Transverse colon (tissue), 4 donors: ENCODE measurements around the gene HEBP2. TPM values are rescaled to one million over a fixed set of nuclear protein-coding genes. Genes with fewer than 3 reads are reported as not detected.

Experiments used
- DNase-seq: peaks from one replicate; pipeline ENCODE4 v3.0.0-alpha.2; 2019
- H3K27ac ChIP-seq, 4 donors: fragments of 200-600 bp; sonication (generic); 2 replicates each; pipeline ENCODE4 v1.5.1; 2016 to 2018; ENCODE audit warnings: inconsistent platforms in 4 of 4
- H3K27me3 ChIP-seq: fragments of 200-600 bp; sonication (generic); 2 replicates; pipeline ENCODE4 v1.5.1; 2017; ENCODE audit warnings: inconsistent platforms
- H3K36me3 ChIP-seq, 4 donors: fragments of 200-600 bp; sonication (generic); 2 replicates each; pipeline ENCODE4 v1.5.1; 2017 to 2019; ENCODE audit warnings: inconsistent platforms in 4 of 4
- H3K4me1 ChIP-seq, 4 donors: fragments of 200-600 bp; sonication (generic); 2 replicates each; pipeline ENCODE4 v1.5.1; 2017 to 2020; ENCODE audit warnings: inconsistent platforms in 4 of 4
- H3K4me3 ChIP-seq, 4 donors: fragments of 200-600 bp; sonication (generic); 1 replicate in 1 of 4; 2 replicates in 3 of 4; pipeline versions ENCODE4 v1.5.1 to v1.6.1; 2017 to 2019; ENCODE audit warnings: inconsistent platforms in 4 of 4
- H3K9me3 ChIP-seq, 2 donors: fragments of 200-600 bp; sonication (generic); 2 replicates each; pipeline ENCODE4 v1.5.1; 2017 to 2019; ENCODE audit warnings: inconsistent platforms in 2 of 2
- EP300 ChIP-seq: sonication (generic); formaldehyde crosslinking; IDR thresholded peaks from one replicate; pipeline ENCODE4 v1.6.1; 2017; ENCODE audit warnings: antibody characterized with exemption, low read depth
- POLR2A ChIP-seq: fragments of 450-650 bp; IDR thresholded peaks from one replicate; pipeline ENCODE4 v1.6.1; 2016; ENCODE audit warnings: antibody characterized with exemption, mild to moderate bottlenecking, moderate library complexity
- POLR2AphosphoS5 ChIP-seq, 3 donors: sonication (generic); formaldehyde crosslinking; IDR thresholded peaks; one replicate each; pipeline ENCODE4 v1.6.1; 2016; ENCODE audit warnings: antibody characterized with exemption in 3 of 3
- WGBS, 2 donors: methylation state at CpG; one replicate each; pipeline ENCODE4 v1.1.5; 2018; ENCODE audit warnings: low coverage in 1 of 2; 5-methylcytosine and 5-hydroxymethylcytosine counted together
- in situ Hi-C, 4 donors: fragments of 200-750 bp; cut with MboI; loops; one replicate each; pipeline versions ENCODE4 v1.15.0 to v1.15.1; 2017; ENCODE audit warnings: low sequenced_read_pairs in 3 of 4, low pct_ligation_motif_present in 1 of 4, low pct_unique_long_range_greater_than_20kb in 1 of 4
- intact Hi-C: fragments of 100-400 bp; cut with DNase I; formaldehyde crosslinking; loops from one replicate; pipeline ENCODE4 v1.15.1; 2023; ENCODE audit warnings: low total_unique reads
- total RNA-seq, 4 donors: library from RNA; depleted of rRNA; stranded (reverse); fragments of >200 nt; gene quantifications; one replicate each; pipeline ENCODE4 v1.1.0, GENCODE V29; 2016
- TF ChIP-seq, protein P1 (sequence below), 5 experiments: fragments of 200-600 bp in 3 of 5; fragments of 450-650 bp in 2 of 5; sonication (generic) in 3 of 5; IDR thresholded peaks; 1 replicate in 2 of 5; 2 replicates in 3 of 5; pipeline ENCODE4 v1.5.1; 2016 to 2017; ENCODE audit warnings: antibody characterized with exemption in 5 of 5, inconsistent platforms in 3 of 5, mild to moderate bottlenecking in 2 of 5, moderate library complexity in 1 of 5

Gene HEBP2
- total RNA-seq, 4 donors from 2014 or later = 33.3 to 77.8 (median 73.4) TPM

DNA sequence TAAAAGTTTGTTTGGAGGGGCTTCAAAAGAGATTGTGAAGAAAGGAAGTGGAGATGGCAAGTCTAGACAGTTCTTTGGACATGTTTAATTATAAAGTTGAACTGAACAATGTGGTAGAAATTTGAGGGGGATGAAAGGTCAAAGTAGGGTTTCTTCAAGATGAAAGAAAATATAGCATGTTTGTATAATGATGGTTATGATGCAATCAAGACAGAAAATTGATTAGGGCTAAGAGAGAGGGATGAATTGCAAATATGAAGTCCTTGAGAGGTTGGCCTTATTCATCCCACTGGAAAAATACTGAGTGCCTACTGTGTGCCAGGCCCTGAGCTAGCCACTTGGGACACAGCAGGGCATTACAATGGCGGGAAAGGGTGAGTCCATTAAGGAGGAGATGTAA is 57.6 kb downstream of the HEBP2 start:
- Histone ChIP-seq H3K4me3 (no peak overlapping the region), H3K9me3 (no peaks in the 10 kb centered on the region), H3K27ac (no peak overlapping the region), H3K4me1 (peaks cover 0 to 6% (median under 1%) of the 10 kb centered on the region in 4 donors), H3K27me3 (no peaks in the 10 kb centered on the region), H3K36me3 (peaks cover 0 to 11% (median 3%) of the 10 kb centered on the region in 4 donors)
- in situ Hi-C loops = no loop called here
- intact Hi-C loops = no loop called here
- no peak for TF ChIP-seq POLR2AphosphoS5 (IDR thresholded peaks at IDR 0.05)
- TF ChIP-seq, protein P1, sequence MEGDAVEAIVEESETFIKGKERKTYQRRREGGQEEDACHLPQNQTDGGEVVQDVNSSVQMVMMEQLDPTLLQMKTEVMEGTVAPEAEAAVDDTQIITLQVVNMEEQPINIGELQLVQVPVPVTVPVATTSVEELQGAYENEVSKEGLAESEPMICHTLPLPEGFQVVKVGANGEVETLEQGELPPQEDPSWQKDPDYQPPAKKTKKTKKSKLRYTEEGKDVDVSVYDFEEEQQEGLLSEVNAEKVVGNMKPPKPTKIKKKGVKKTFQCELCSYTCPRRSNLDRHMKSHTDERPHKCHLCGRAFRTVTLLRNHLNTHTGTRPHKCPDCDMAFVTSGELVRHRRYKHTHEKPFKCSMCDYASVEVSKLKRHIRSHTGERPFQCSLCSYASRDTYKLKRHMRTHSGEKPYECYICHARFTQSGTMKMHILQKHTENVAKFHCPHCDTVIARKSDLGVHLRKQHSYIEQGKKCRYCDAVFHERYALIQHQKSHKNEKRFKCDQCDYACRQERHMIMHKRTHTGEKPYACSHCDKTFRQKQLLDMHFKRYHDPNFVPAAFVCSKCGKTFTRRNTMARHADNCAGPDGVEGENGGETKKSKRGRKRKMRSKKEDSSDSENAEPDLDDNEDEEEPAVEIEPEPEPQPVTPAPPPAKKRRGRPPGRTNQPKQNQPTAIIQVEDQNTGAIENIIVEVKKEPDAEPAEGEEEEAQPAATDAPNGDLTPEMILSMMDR (IDR thresholded peaks at IDR 0.05) = no peak
- no peak for TF ChIP-seq EP300
- TF ChIP-seq POLR2A = no peak
- DNase-seq = no peak
- WGBS, 2 donors = 100% methylated on average over 1 of the region's 1 CpG

GRCh38 chr6:138464085-138464484 is 60.1 kb downstream of the HEBP2 start:
- in situ Hi-C loops (no loop called here), intact Hi-C loops (no loop called here)
- H3K4me3 ChIP-seq = no peak overlapping the region
- H3K27ac ChIP-seq = no peak overlapping the region
- peaks cover 0 to 15% (median 3%) of the 10 kb centered on the region in 4 donors for H3K36me3 ChIP-seq
- TF ChIP-seq, protein P1 (IDR thresholded peaks at IDR 0.05) = no peak
- TF ChIP-seq POLR2AphosphoS5 (IDR thresholded peaks at IDR 0.05) (no peak), POLR2A (no peak), EP300 (no peak)
- WGBS, 2 donors = 92 to 93% methylated on average over 3 to 20 of the region's 20 CpGs
- H3K9me3 ChIP-seq = no peaks in the 10 kb centered on the region
- H3K4me1 ChIP-seq = no peaks in the 10 kb centered on the region
- no peaks in the 10 kb centered on the region for H3K27me3 ChIP-seq
- DNase-seq = no peak

- Histone ChIP-seq H3K27me3 (no peaks in the 10 kb centered on the region), H3K9me3 (no peaks in the 10 kb centered on the region), H3K4me3 (no peak overlapping the region), H3K4me1 (no peaks in the 10 kb centered on the region), H3K36me3 (peaks cover 0 to 17% (median 3%) of the 10 kb centered on the region in 4 donors), H3K27ac (no peak overlapping the region)
- intact Hi-C loops (no loop called here), in situ Hi-C loops (no loop called here)
- TF ChIP-seq POLR2A = no peak
- TF ChIP-seq EP300 = no peak
- TF ChIP-seq, protein P1 (IDR thresholded peaks at IDR 0.05) = no peak
- no peak for TF ChIP-seq POLR2AphosphoS5 (IDR thresholded peaks at IDR 0.05)
- no peak for DNase-seq
- WGBS, 2 donors = 45 to 77% methylated on average over 1 of the region's 1 CpG
Observed at GRCh38 chr6:138465007-138465645, 61.1 kb downstream of the HEBP2 start.

GRCh38 chr6:138467901-138468300 is 63.9 kb downstream of the HEBP2 start:
- Histone ChIP-seq H3K4me1 (no peaks in the 10 kb centered on the region), H3K9me3 (no peaks in the 10 kb centered on the region), H3K4me3 (no peak overlapping the region), H3K27me3 (no peaks in the 10 kb centered on the region), H3K36me3 (peaks cover 0 to 22% (median 3%) of the 10 kb centered on the region in 4 donors), H3K27ac (no peak overlapping the region)
- intact Hi-C loops (no loop called here), in situ Hi-C loops (no loop called here)
- no peak for DNase-seq
- TF ChIP-seq, protein P1 (IDR thresholded peaks at IDR 0.05) = no peak
- no peak for TF ChIP-seq EP300
- no peak for TF ChIP-seq POLR2AphosphoS5 (IDR thresholded peaks at IDR 0.05)
- no peak for TF ChIP-seq POLR2A
